Right forelimb (tissue), 1 donor: ENCODE data around the gene SAP30BP.

Source experiments
- DNase-seq: peaks from one replicate; pipeline ENCODE4 v3.0.0-alpha.2; 2018

The SAP30BP gene

DNA sequence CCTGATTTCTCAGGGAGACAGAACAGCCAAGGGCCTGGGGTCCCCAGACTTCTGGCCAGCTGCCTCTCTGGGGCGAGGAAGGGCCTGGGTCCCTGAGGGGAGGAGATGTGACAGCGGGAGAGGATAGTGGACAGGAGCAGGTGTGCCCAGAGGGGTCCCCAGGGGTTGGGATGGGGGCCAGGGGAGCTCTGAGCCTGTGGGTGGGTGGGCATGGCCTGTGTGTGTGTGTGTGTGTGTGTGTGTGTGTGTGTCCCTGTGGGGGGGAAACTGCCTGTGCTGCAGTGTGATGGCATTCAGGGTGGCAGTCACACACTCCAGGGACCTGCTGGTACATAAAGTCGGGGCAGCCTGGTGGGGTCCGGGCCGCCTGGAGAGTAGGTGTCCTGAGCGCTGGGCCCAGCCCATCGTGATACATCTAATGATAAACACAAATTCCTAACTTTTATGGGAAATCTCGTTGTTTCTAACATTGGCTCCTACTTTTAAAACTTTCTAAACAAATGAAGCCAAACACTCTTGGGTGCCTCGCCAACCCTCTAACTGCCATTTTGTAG, 55.5 kb downstream of the SAP30BP start:
- DNase-seq, result no peak

DNA sequence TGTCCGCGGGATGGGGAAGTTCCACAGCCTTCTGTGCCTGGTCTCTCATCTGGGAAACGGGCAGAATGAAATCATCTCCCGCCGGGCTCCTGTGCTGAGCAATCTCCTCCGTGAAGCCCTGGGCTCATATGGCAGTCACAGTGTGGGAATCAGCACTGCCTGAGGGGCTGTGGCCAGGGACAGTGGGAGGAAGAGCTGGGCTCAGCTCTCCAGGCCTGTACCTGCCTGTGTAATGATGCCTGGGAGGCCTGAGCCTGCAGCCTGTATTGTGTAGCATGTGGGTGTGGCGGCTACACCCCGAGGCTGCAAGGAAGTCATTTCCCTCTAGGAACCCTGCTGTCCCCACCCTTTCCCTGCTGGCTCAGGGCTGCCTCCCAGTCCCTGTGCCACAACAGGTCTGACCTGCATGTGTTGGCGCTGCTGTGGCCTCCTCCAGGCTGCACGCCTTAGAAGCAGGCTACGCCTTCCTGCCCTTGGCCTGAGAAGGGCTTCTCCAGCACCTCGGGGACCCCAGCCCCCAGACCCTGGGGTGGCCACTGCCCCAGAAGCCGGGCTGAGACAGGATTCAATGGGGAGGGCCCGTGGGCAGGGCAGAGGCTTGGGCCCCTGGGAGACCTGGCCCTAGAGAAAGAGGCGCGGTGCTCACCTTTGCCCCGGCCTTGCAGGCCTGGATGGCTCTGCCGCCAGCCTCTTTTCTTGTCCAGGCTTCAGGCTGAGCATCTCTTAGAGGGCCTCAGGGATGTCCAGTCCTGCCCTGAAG, 56.2 kb downstream of the SAP30BP start:
- DNase-seq, result no peak

DNA sequence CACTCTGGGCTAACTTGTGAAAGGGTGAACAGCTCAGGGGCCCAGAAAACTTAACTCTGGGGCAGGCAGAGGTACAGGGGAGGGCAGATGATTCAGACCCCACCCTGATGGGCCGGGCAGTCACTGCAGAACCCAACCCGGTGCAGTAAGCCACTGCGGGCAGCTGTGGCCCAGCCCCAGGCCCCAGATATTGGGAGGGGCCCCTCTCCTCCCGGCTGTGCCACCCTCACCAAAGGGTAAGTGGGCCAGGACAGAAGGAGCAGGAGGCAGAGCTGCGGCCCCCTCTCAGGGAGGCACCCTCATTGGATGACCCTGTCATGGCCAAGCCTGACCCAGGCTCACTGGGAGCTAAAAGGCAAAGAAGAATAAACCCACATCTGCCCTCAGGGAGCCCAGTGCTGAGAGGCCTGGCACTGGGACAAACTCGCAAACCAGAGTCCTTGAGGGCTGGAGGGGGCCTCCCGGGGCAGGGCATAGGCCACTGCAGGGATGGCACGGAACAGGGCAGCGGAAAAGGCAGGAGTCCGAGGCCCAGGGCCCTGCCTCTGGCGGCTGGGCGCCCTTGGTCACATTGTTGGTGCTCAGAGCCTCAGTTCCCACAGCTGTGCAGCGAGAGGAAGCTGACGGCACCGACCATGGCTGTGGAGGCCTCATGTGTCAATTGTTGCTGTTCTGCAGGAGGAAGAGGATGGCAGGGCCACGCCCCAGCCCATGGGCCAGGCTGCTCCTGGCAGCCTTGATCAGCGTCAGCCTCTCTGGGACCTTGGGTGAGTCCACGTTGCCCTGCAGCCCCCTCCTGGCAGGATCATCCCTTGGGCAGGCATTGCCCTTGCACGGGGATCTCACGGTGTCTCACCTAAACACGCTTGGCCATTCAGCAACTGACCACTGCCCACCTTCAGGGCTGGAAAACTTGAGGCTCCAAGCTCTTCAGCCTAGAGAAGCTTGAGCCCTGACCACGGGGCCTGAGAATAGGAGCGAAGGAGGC, 57.2 kb downstream of the SAP30BP start:
- no peak for DNase-seq

DNA sequence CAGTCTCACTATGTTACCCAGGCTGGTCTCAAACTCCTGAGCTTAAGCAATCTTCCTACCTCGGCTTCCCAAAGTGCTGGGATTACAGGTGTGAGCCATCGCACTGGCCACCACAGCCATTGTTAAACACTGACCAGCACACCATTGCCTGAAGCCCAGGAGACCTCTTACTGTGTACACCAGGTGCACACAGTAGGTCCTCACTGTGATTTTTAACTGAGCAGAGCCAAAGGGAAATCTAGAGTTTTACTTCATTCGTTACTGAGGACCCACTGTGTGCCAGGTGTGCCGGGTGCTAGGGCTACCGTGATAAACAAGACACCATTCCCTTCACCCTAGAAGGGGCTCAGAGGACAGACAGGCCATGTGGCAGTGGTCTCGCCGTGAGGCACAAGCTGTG, 58.4 kb downstream of the SAP30BP start:
- no peak for DNase-seq

DNA sequence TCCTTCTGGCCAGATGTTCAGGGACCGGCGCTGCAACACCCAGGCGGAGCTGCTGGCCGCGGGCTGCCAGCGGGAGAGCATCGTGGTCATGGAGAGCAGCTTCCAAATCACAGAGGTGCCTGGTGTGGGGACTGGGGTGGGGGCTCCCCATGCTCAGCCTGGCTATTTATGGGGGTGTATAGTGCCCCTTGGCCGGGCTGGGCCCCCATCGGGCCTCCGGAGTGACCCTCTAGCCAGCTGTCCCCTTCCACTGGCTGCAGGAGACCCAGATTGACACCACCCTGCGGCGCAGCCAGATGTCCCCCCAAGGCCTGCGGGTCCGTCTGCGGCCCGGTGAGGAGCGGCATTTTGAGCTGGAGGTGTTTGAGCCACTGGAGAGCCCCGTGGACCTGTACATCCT, 60.3 kb downstream of the SAP30BP start:
- no peak for DNase-seq

- no peak for DNase-seq
Observed at GRCh38 chr17:75729351-75729750, 62.2 kb downstream of the SAP30BP start.

DNA sequence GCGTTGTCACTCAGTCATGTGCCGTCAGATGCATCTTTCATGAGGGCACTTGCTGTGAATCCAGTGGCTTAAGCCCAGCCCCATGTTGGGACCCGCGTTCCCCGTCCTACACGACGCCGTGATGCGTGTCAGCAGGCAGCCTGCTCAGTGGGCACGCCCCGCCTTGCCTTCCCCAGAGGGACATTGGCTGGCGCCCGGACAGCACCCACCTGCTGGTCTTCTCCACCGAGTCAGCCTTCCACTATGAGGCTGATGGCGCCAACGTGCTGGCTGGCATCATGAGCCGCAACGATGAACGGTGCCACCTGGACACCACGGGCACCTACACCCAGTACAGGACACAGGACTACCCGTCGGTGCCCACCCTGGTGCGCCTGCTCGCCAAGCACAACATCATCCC, 62.9 kb downstream of the SAP30BP start:
- no peak for DNase-seq

GRCh38 chr17:75731086-75731715, 64.1 kb downstream of the SAP30BP start:
- DNase-seq, result no peak

DNA sequence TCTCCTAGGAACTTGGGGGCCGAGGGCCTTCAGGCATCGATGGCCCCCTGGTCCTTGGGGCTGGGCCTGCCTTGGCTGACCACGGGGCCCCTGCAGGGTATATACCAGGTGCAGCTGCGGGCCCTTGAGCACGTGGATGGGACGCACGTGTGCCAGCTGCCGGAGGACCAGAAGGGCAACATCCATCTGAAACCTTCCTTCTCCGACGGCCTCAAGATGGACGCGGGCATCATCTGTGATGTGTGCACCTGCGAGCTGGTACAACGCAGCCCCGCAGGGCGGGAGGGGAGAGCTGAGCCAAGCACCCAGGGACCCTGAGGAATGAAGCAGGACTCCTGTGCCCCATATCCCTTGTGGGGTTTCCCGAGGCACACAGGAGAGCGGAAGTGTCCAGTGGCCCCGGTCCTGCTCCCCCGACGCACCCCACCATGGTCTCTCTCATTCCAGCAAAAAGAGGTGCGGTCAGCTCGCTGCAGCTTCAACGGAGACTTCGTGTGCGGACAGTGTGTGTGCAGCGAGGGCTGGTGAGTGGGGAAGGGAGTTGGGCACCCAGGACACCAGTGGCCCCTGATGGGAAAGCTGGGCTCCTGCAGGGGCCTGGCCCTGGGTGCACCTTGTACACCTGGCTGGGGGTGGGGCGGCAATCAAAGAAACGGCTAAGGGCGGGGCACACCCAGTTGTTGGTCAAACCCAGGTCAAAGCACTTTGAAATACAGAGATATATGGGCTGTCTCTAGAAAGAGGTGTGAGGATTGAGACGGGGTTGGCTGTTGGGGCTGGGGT, 64.8 kb downstream of the SAP30BP start:
- no peak for DNase-seq

GRCh38 chr17:75733471-75733870, 66.3 kb downstream of the SAP30BP start:
- no peak for DNase-seq

- DNase-seq, result no peak
Observed at GRCh38 chr17:75734674-75735294, 67.6 kb downstream of the SAP30BP start.

DNA sequence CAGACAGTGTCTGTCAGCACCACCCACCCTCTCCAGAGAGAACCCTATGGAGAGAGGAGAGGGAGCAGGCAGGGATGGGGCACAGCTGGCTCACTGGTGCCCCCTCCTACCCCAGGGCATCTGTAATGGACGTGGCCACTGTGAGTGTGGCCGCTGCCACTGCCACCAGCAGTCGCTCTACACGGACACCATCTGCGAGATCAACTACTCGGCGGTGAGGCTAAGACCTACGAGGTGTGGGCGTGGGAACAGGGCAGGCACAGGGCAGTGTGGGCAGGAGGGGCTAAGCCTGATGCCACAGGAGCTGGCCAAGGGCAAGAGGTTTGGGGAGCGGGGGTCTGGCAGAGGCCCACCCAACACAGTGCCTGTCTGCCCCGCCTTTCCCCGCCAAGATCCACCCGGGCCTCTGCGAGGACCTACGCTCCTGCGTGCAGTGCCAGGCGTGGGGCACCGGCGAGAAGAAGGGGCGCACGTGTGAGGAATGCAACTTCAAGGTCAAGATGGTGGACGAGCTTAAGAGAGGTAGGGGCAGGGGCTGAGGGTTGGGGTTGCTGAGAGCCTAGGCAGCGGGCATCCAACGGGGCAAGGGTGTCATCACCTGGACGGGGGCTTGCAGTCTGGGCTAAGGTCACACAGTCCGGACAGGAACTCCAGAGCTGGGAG, 69.2 kb downstream of the SAP30BP start:
- no peak for DNase-seq

DNA sequence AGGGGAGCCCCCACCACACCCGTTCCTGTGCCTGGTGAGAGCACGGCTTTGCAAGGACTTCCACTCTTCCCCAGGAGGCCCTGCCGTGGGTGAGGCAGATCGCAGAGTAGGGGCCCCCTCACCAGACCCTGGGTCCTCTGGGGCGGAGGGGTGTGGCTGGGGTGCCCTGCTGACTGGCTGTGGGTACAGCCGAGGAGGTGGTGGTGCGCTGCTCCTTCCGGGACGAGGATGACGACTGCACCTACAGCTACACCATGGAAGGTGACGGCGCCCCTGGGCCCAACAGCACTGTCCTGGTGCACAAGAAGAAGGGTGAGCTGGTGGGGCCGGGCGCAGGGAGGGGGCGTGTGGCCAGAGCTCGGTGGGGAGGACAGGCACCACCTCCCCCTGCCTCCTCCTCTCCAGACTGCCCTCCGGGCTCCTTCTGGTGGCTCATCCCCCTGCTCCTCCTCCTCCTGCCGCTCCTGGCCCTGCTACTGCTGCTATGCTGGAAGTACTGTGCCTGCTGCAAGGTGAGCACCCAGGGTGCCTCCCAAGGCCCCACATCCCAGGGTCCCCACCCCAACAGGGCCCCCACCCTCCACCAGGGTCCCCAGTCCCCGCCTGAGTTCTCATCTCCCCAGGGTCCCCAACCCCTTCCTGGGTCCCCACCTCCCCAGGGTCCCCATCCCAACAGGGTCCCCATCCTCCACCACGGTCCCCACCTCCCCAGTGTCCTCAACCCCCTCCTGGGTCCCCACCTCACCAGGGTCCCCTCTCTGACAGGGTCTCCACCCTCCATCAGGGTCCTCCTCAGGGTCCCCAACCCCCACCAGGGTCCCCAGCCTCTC, 70.2 kb downstream of the SAP30BP start:
- DNase-seq, result no peak

- no peak for DNase-seq
Observed at GRCh38 chr17:75738218-75738802, 71.2 kb downstream of the SAP30BP start.

GRCh38 chr17:75739174-75739573, 72.0 kb downstream of the SAP30BP start:
- DNase-seq, result no peak

DNA sequence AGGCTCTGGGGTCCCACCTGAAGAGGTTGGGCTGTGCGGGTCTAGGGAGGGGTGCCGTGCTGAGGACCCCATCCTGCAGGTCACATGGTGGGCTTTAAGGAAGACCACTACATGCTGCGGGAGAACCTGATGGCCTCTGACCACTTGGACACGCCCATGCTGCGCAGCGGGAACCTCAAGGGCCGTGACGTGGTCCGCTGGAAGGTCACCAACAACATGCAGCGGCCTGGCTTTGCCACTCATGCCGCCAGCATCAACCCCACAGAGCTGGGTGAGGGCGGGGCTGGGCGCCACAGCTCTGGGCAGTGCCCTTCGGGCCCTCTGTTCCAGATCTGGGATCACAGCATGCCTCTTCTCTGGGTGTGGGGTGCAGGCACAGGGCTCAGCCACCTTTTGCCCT, 72.7 kb downstream of the SAP30BP start:
- no peak for DNase-seq

- DNase-seq, result no peak
Observed at GRCh38 chr17:75740215-75740614, 73.1 kb downstream of the SAP30BP start.

GRCh38 chr17:75740631-75741077, 73.5 kb downstream of the SAP30BP start:
- DNase-seq, result no peak

DNA sequence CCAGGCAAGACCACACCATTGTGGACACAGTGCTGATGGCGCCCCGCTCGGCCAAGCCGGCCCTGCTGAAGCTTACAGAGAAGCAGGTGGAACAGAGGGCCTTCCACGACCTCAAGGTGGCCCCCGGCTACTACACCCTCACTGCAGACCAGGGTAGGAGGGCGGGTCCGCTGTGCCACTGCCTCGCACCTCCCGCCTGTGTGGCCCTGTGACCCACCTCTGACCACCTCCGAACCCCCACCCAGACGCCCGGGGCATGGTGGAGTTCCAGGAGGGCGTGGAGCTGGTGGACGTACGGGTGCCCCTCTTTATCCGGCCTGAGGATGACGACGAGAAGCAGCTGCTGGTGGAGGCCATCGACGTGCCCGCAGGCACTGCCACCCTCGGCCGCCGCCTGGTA, 75.2 kb downstream of the SAP30BP start:
- no peak for DNase-seq
